KMS-11 (cell line): ENCODE data around the gene SNX1.

ENCODE experiments used
- H2AFZ ChIP-seq: fragments of 200-600 bp; sonication (generic); 2 replicates; pipeline ENCODE4 v1.6.1; 2016; ENCODE audit warnings: antibody characterized with exemption, mixed run types, low read depth
- H3K27ac ChIP-seq: fragments of 200-600 bp; sonication (generic); 2 replicates; pipeline ENCODE4 v1.6.1; 2016; ENCODE audit warnings: mild to moderate bottlenecking, mixed run types
- H3K27me3 ChIP-seq: fragments of 200-600 bp; sonication (generic); 2 replicates; pipeline ENCODE4 v1.6.1; 2017; ENCODE audit warnings: mild to moderate bottlenecking, low read depth, mixed run types, moderate library complexity; ENCODE audit not compliant: insufficient read depth
- H3K36me3 ChIP-seq: fragments of 200-600 bp; sonication (generic); 2 replicates; pipeline ENCODE4 v1.6.1; 2017; ENCODE audit warnings: mild to moderate bottlenecking, mixed run types; ENCODE audit not compliant: insufficient read depth
- H3K4me1 ChIP-seq: fragments of 200-600 bp; sonication (generic); 2 replicates; pipeline ENCODE4 v1.6.1; 2016; ENCODE audit warnings: mild to moderate bottlenecking, low read depth, mixed run types; ENCODE audit not compliant: poor library complexity, severe bottlenecking
- H3K4me2 ChIP-seq: fragments of 200-600 bp; sonication (generic); 2 replicates; pipeline ENCODE4 v1.7.0; 2016; ENCODE audit warnings: mild to moderate bottlenecking, mixed run types
- H3K4me3 ChIP-seq: fragments of 200-600 bp; sonication (generic); IDR thresholded peaks from 2 replicates; pipeline ENCODE4 v1.6.1; 2017; ENCODE audit warnings: low read depth, low read length, mixed read lengths; ENCODE audit not compliant: insufficient read depth
- H3K79me2 ChIP-seq: fragments of 200-600 bp; sonication (generic); 2 replicates; pipeline ENCODE4 v1.6.1; 2016; ENCODE audit warnings: low read depth, mixed run types; ENCODE audit not compliant: insufficient read depth
- H3K9ac ChIP-seq: fragments of 200-600 bp; sonication (generic); 2 replicates; pipeline ENCODE4 v1.6.1; 2016; ENCODE audit warnings: mild to moderate bottlenecking, mixed run types
- H4K20me1 ChIP-seq: fragments of 200-600 bp; sonication (generic); 2 replicates; pipeline ENCODE4 v1.6.1; 2016; ENCODE audit warnings: mild to moderate bottlenecking, mixed run types; ENCODE audit not compliant: insufficient read depth
- TF ChIP-seq, protein P1 (sequence below): fragments of 200-600 bp; sonication (generic); conservative IDR thresholded peaks from 2 replicates; pipeline ENCODE4 v1.6.1; 2017; ENCODE audit warnings: low read depth, mild to moderate bottlenecking, antibody characterized with exemption, low read length, moderate library complexity, mixed read lengths

Gene SNX1

DNA sequence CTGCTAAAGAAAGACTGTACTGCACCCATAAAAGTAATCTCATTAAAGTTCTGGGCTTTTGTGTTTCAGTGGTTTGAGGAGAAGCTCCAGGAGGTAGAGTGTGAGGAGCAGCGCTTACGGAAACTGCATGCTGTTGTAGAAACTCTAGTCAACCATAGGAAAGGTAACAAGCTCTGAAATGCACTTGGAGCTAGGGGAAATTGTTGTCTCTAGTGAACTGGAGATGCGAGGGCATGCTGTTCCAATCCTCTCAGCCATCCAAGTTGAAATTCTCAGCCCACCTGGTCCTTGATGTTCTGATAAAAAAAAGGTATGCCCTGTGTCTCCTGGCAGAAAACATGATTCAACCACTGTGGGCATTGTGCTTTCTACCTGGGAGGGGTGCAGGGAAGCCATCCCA is 34.4 kb downstream of the SNX1 start:
- Histone ChIP-seq H3K36me3 (no peaks in the 10 kb centered on the region), H3K4me2 (no peak overlapping the region), H3K4me1 (no peaks in the 10 kb centered on the region), H2AFZ (no peak overlapping the region), H3K79me2 (no peaks in the 10 kb centered on the region), H3K4me3 (no peak overlapping the region), H4K20me1 (no peaks in the 10 kb centered on the region), H3K9ac (no peak overlapping the region), H3K27ac (no peak overlapping the region), H3K27me3 (no peaks in the 10 kb centered on the region)
- TF ChIP-seq, protein P1, sequence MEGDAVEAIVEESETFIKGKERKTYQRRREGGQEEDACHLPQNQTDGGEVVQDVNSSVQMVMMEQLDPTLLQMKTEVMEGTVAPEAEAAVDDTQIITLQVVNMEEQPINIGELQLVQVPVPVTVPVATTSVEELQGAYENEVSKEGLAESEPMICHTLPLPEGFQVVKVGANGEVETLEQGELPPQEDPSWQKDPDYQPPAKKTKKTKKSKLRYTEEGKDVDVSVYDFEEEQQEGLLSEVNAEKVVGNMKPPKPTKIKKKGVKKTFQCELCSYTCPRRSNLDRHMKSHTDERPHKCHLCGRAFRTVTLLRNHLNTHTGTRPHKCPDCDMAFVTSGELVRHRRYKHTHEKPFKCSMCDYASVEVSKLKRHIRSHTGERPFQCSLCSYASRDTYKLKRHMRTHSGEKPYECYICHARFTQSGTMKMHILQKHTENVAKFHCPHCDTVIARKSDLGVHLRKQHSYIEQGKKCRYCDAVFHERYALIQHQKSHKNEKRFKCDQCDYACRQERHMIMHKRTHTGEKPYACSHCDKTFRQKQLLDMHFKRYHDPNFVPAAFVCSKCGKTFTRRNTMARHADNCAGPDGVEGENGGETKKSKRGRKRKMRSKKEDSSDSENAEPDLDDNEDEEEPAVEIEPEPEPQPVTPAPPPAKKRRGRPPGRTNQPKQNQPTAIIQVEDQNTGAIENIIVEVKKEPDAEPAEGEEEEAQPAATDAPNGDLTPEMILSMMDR = no peak

DNA sequence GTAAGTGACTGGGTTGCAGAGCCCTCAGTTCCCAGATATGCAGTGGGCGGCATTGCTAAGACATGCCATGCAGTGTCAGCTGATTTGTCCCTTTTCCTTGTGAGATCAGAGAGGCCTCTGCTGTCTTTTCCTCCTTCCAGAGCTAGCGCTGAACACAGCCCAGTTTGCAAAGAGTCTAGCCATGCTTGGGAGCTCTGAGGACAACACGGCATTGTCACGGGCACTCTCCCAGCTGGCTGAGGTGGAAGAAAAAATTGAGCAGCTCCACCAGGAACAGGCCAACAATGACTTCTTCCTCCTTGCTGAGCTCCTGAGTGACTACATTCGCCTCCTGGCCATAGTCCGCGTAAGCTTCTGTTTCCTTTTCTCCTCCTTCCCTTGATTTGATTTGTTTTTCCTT is 35.8 kb downstream of the SNX1 start:
- Histone ChIP-seq H3K36me3 (no peaks in the 10 kb centered on the region), H3K79me2 (no peaks in the 10 kb centered on the region), H3K4me1 (no peaks in the 10 kb centered on the region), H3K27me3 (no peaks in the 10 kb centered on the region), H4K20me1 (no peaks in the 10 kb centered on the region), H3K4me3 (no peak overlapping the region), H3K27ac (no peak overlapping the region), H3K4me2 (no peak overlapping the region), H3K9ac (no peak overlapping the region), H2AFZ (no peak overlapping the region)
- TF ChIP-seq, protein P1 = no peak

DNA sequence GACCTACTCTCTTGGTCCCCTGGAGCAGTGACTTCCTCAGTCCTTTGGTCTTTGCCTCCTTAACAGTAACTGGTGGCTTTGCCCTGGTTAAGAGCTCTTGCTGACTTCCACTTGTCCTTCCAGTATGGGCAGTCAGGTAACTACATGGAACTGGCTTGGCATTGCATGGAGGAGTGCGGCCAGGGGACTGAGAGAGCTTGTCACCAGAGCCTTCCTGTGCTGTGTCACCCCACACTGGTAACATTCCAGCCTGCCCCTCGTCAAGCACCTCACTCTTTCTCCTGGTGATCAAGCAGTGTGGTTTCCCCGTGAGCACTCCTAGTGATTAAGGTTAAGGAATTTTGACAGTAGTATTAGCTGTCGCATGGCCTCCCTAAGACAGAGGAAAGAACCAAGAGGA is 36.4 kb downstream of the SNX1 start:
- Histone ChIP-seq H3K4me3 (no peak overlapping the region), H3K4me1 (no peaks in the 10 kb centered on the region), H3K36me3 (no peaks in the 10 kb centered on the region), H3K9ac (no peak overlapping the region), H3K27me3 (no peaks in the 10 kb centered on the region), H2AFZ (no peak overlapping the region), H3K27ac (no peak overlapping the region), H4K20me1 (no peaks in the 10 kb centered on the region), H3K79me2 (no peaks in the 10 kb centered on the region), H3K4me2 (no peak overlapping the region)
- TF ChIP-seq, protein P1 = no peak

DNA sequence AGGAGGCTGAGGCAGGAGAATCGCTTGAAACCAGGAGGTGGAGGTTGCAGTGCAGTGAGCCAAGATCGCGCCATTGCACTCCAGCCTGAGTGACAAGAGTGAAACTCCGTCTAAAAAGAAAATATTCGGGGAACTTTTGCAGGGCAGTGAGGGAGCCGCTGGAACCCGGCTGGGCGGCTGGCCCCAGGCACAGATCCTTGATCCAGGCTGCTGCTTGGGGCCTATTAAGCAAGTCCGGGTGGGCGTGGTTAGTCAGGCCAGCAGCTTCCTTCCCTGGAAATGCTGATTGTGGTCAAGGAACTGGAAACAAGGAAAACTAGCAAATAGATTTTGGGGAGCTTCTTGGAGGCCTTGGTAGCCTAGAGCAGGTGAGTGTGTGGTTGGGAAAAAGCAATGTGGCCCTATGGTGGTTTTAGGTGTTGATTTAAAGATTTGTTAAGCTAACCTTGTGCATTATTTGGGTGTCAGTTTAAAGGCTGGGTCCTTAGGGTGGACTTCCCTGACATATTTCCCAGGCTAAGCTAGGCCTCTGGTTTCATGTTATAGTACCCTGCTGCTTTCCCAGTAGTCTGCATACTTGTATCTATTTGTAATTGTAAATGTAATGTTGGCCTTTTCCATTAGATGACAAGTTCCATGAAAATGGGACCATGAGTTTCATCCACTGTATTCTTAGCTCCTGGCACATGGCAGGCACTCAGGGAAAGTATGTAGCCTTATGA is 38.0 kb downstream of the SNX1 start:
- H3K4me2 ChIP-seq = no peak overlapping the region
- H3K27me3 ChIP-seq = no peaks in the 10 kb centered on the region
- no peaks in the 10 kb centered on the region for H3K4me1 ChIP-seq
- H2AFZ ChIP-seq = no peak overlapping the region
- H3K79me2 ChIP-seq = no peaks in the 10 kb centered on the region
- TF ChIP-seq, protein P1 = no peak
- H3K27ac ChIP-seq = no peak overlapping the region
- H3K9ac ChIP-seq = no peak overlapping the region
- no peaks in the 10 kb centered on the region for H4K20me1 ChIP-seq
- H3K4me3 ChIP-seq = no peak overlapping the region
- H3K36me3 ChIP-seq = no peaks in the 10 kb centered on the region
